Measurements from ENCODE around the gene LYRM4. TPM values are rescaled to one million over a fixed set of nuclear protein-coding genes. Genes with fewer than 3 reads are reported as not detected.

LYRM4 gene
- total and polyA plus RNA-seq, 9 of the 15 experiments (the other 6 are each of a cell fraction or from before 2014, with no cell fraction given), result 24.2 to 69.4 (median 41.8) TPM

DNA sequence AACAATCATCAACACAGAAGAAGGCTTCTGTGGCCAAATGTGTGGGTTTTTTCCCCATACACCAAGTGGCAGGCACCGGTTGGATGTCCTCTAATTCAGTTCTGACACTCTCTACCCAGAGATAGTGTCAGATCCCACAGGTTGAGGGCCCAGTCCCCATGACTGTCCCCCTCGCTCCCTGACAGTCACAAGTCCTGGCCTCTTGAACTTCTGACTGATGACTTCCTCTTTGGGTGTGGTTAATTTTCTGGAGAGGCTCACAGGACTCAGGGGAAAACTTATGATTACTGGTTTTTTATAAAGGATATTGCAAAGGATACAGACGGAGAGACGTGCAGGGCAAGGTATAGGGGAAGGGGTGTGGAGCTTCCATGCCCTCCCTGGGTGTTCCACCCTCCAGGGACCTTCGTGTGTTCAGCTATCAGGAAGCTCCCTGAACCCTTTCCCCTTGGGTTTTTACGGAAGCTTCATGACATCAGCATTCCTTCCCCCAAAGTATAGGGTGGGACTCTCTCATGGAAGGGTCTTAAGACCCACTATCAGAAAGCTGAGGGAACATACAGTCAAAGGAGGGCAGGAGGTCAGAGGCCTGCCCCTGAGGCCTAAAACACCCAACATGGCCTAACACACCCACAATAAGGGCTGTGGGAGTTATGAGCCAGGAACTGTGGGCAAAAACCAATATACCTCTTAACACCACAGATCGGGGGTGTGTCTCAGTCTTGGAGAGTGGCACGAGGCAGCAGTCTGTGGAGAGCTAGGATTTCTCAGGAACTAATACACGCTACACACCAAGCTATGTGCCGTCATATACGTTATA lies 33.9 kb upstream of the LYRM4 start:
- DNase-seq (ENCODE audit: extremely low read depth in 1 of 4, low spot score in 3 of 4) (peak in 2 of 4 experiments; percentile 64 to 84), ATAC-seq (peak; percentile 91), FAIRE-seq (peak; percentile 67)
- peak overlapping the region; percentile 90 for H2AFZ ChIP-seq (ENCODE audit: low read depth, low read length)
- no peaks in the 10 kb centered on the region for H3K9me3 ChIP-seq (replicated peaks; ENCODE audit: control insufficient read depth, insufficient read depth, low read depth, low read length)
- H3K4me1 ChIP-seq (replicated peaks in 1 of 2; ENCODE audit: control insufficient read depth in 2 of 2, insufficient read depth in 2 of 2, low read length in 2 of 2), result peaks cover 5 to 17% of the 10 kb centered on the region in 2 experiments
- BruUV-seq (replicated peaks), result no TSS peak
- peak overlapping the region; percentile 56 to 66; a peak in 3 of 4 replicates for H3K9ac ChIP-seq (ENCODE audit: insufficient read depth in 1 of 2, low read depth in 2 of 2, low read length in 2 of 2)
- no peaks in the 10 kb centered on the region for H3K9me1 ChIP-seq (ENCODE audit: control insufficient read depth, insufficient read depth, low read length)
- 31% methylated on average over 11 of the region's 11 CpGs for WGBS (ENCODE audit: insufficient coverage, low coverage, missing lambda C conversion rate)
- H3K4me3 ChIP-seq, result no peak overlapping the region
- no peaks in the 10 kb centered on the region for H4K20me1 ChIP-seq (replicated peaks; ENCODE audit: control insufficient read depth, insufficient read depth, low read length)
- POLR2A ChIA-PET, result interaction anchor here (0.7 to 1.5 kb wide), 3 partner anchors 9 to 56 kb away, joined by 3 to 7 read pairs (median 4); no protein-coding TSS in a partner anchor
- H3K79me2 ChIP-seq (ENCODE audit: control insufficient read depth, insufficient read depth, low read length), result peaks cover 27% of the 10 kb centered on the region
- in situ Hi-C loops (cut with MboI) (no loop called here), intact Hi-C loops (cut with micrococcal nuclease) (no loop called here)
- peak overlapping the region; percentile 83 for H3K27ac ChIP-seq (ENCODE audit: extremely low read depth, low read depth, low read length)
- H3K27me3 ChIP-seq (ENCODE audit: control insufficient read depth in 2 of 2, insufficient read depth in 2 of 2, low read length in 2 of 2), result no peaks in the 10 kb centered on the region
- peak overlapping the region; percentile 72 for H3K4me2 ChIP-seq (ENCODE audit: insufficient read depth, low read length)
- H3K36me3 ChIP-seq (ENCODE audit: control insufficient read depth, insufficient read depth, low read length), result no peaks in the 10 kb centered on the region
- CTCF ChIA-PET (ENCODE audit: low intra/inter-chr PET ratio), result no interaction called here
- TF ChIP-seq, protein P1, sequence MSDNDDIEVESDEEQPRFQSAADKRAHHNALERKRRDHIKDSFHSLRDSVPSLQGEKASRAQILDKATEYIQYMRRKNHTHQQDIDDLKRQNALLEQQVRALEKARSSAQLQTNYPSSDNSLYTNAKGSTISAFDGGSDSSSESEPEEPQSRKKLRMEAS (CRISPR knock-in tag; IDR thresholded peaks at IDR 0.05), result peak; percentile 44; the same call in 1 of the 2 replicates
- TF ChIP-seq, protein P2, sequence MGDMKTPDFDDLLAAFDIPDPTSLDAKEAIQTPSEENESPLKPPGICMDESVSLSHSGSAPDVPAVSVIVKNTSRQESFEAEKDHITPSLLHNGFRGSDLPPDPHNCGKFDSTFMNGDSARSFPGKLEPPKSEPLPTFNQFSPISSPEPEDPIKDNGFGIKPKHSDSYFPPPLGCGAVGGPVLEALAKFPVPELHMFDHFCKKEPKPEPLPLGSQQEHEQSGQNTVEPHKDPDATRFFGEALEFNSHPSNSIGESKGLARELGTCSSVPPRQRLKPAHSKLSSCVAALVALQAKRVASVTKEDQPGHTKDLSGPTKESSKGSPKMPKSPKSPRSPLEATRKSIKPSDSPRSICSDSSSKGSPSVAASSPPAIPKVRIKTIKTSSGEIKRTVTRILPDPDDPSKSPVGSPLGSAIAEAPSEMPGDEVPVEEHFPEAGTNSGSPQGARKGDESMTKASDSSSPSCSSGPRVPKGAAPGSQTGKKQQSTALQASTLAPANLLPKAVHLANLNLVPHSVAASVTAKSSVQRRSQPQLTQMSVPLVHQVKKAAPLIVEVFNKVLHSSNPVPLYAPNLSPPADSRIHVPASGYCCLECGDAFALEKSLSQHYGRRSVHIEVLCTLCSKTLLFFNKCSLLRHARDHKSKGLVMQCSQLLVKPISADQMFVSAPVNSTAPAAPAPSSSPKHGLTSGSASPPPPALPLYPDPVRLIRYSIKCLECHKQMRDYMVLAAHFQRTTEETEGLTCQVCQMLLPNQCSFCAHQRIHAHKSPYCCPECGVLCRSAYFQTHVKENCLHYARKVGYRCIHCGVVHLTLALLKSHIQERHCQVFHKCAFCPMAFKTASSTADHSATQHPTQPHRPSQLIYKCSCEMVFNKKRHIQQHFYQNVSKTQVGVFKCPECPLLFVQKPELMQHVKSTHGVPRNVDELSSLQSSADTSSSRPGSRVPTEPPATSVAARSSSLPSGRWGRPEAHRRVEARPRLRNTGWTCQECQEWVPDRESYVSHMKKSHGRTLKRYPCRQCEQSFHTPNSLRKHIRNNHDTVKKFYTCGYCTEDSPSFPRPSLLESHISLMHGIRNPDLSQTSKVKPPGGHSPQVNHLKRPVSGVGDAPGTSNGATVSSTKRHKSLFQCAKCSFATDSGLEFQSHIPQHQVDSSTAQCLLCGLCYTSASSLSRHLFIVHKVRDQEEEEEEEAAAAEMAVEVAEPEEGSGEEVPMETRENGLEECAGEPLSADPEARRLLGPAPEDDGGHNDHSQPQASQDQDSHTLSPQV (IDR thresholded peaks at IDR 0.05), result peak; percentile 89
- no peak for TF ChIP-seq ZNF79 (CRISPR knock-in tag; IDR thresholded peaks at IDR 0.05; ENCODE audit: low read depth)
- TF ChIP-seq, protein P3, sequence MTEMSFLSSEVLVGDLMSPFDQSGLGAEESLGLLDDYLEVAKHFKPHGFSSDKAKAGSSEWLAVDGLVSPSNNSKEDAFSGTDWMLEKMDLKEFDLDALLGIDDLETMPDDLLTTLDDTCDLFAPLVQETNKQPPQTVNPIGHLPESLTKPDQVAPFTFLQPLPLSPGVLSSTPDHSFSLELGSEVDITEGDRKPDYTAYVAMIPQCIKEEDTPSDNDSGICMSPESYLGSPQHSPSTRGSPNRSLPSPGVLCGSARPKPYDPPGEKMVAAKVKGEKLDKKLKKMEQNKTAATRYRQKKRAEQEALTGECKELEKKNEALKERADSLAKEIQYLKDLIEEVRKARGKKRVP (CRISPR knock-in tag; IDR thresholded peaks at IDR 0.05), result peak; percentile 37; the same call in 1 of the 2 replicates
- peak; percentile 32; the same call in 1 of the 2 replicates for TF ChIP-seq SMARCA4 (IDR thresholded peaks at IDR 0.05)
- peak in 1 of 2 experiments; percentile 41; a peak in 1 of 4 replicates for TF ChIP-seq RCOR1 (IDR thresholded peaks at IDR 0.05; ENCODE audit: borderline replicate concordance in 1 of 2, low read depth in 2 of 2, low read length in 2 of 2)
- no peak for TF ChIP-seq CAMTA2 (CRISPR knock-in tag; conservative IDR thresholded peaks at IDR 0.05)
- peak; percentile 25; the same call in 1 of the 2 replicates for TF ChIP-seq POLR2AphosphoS5 (IDR thresholded peaks at IDR 0.05; ENCODE audit: control insufficient read depth, insufficient read depth, low read depth, low read length)
- peak; percentile 60; the same call in 1 of the 2 replicates for TF ChIP-seq NFRKB (IDR thresholded peaks at IDR 0.05; ENCODE audit: low read depth)
- TF ChIP-seq DPF2 (IDR thresholded peaks at IDR 0.05), result peak; percentile 65
- TF ChIP-seq ESRRA (IDR thresholded peaks at IDR 0.05; ENCODE audit: borderline replicate concordance, low read depth), result peak; percentile 46; the same call in 1 of the 2 replicates
- TF ChIP-seq ZNF707 (CRISPR knock-in tag; conservative IDR thresholded peaks at IDR 0.05), result no peak
- TF ChIP-seq GATAD2A (IDR thresholded peaks at IDR 0.05), result 0 out of 2 replicates have a peak, but pooled peaks have one; percentile 6
- peak; percentile 74 for TF ChIP-seq ZNF644 (tag; IDR thresholded peaks at IDR 0.05; ENCODE audit: low read depth)

All from K562 (cell line).